Measurements from ENCODE around the gene PDZD4.

DNA sequence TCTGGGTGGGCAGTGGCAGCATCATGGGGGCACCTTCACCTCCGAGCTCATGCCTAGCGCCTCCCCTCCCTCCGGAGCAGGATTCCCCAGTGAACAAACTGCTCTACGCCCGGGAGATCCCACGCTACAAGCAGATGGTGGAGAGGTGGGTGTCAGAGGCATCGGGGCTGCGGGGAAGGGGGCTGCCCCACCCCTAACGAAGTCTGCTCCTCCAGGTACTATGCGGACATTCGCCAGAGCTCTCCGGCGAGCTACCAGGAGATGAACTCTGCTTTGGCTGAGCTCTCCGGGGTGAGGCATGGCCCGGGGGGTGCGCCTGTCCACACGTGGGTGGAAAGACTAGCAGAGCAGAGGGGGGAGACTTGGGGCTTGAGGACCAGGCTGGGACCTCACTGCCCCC is 52.2 kb downstream of the PDZD4 start:
- no peak for TF ChIP-seq POLR2A (IDR thresholded peaks at IDR 0.05)
- TF ChIP-seq, protein P1, sequence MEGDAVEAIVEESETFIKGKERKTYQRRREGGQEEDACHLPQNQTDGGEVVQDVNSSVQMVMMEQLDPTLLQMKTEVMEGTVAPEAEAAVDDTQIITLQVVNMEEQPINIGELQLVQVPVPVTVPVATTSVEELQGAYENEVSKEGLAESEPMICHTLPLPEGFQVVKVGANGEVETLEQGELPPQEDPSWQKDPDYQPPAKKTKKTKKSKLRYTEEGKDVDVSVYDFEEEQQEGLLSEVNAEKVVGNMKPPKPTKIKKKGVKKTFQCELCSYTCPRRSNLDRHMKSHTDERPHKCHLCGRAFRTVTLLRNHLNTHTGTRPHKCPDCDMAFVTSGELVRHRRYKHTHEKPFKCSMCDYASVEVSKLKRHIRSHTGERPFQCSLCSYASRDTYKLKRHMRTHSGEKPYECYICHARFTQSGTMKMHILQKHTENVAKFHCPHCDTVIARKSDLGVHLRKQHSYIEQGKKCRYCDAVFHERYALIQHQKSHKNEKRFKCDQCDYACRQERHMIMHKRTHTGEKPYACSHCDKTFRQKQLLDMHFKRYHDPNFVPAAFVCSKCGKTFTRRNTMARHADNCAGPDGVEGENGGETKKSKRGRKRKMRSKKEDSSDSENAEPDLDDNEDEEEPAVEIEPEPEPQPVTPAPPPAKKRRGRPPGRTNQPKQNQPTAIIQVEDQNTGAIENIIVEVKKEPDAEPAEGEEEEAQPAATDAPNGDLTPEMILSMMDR (IDR thresholded peaks at IDR 0.05), result no peak

Data from lower leg skin (tissue), 3 donors.